Stimulated activated CD4-positive, alpha-beta T cell treated with anti-CD3 and anti-CD28 coated beads, TNF-alpha, amount 100 ng/mL, for 48 hours (primary cell): Measurements from ENCODE around the gene KAZN.

Experiments
- DNase-seq, 3 donors: peaks; one replicate each; pipeline ENCODE4 v3.0.0-alpha.2; 2020; ENCODE audit warnings: low read depth in 3 of 3

The KAZN gene

DNA sequence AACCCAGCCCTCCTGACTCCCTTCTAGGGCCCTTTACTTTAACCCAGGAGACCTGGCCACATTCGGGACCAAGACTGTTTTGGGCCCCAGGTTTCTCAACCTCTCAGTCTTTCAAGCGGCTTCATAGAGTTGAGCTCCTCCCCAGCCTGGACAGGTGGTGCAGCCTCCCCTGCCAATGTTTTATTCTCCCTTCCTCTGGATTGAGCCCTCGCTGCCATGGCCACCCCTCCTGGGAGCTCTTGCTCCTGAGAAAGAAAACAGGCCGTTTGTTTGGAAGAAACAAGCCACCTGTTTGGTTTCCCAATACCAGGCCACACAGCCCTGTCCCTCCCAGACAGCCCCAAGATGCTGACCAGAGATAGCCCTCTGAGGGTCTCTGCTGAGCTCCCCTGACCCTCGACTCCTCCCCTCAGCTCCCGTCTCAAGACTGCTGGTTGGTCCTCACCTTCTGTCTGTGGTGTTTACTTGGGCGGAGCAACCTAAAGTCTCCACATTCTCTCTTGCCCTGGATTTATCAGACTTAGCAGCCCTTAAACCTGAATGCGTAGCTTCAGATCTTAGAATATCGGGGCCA lies 558.4 kb downstream of the KAZN start:
- no peak for DNase-seq

DNA sequence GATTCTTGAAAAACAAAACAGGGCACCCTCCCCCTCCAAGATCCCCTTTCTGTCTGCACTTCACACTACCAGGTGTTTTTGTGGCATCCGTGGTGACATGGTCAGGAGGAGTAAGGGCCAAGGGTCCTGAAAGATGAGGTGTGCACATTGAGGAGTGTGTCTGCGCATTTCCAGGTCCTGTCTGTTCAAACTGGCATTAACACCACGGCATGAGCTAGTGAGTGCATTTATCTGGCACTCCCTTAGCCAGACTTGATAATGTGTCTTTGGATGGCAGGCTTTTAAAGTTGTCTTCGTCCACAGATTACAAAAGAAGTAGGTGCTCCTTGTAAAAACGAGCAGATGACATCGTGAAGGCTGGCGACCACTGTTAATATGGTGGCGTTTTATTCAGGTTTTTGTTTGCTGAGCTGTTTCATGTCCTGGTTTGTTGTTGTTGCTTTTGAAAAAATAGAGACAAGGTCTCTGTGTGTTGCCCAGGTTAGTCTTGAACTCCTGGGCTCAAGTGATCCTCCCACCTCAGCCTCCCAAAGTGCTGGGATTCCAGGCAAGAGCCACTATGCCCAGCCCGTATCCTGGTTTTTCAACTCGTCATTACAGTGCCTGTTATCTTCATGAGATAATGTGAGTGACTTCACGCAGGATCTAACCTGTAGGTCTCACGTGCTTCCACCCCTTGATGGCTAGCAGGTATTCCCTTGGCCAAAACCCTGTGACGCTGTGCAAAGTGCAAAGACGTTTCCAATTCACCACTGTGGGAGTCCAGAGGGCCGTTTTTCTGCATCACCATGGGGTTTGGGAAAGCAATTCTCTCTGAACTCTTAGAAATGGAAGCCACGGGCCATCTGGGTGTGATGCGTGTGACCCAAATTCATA lies 559.3 kb downstream of the KAZN start:
- DNase-seq: no peak

DNA sequence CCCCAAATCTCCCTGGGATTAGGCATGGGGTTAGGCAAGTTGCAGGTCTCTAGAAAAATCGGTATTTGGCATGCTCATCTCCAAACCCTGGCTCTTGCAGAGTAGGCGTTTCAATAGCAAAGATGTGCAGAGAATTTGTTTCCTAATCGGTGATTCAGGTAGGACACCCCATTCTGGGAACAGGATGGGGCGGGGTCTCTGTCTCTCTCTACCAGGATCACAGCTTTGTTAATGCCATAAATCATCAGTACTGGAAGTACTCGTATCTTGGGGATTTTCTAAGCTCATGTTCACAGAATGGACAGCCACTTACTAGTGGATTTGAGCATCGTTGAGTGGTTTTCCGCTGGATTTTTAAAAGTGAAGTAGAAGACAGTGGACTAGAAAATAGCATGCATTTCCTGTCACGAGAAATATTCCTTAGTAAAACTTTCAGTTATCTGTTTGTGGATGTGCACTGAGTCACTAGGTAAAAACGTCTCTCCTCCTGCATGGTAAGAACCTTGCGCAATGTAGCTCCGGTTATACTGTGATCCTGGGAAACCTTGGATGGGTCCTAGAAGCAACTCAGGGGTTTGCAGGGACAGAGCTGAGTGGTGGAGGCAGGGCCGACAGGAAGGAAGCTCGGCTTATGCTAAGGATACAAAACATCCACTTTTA lies 560.2 kb downstream of the KAZN start:
- no peak for DNase-seq

DNA sequence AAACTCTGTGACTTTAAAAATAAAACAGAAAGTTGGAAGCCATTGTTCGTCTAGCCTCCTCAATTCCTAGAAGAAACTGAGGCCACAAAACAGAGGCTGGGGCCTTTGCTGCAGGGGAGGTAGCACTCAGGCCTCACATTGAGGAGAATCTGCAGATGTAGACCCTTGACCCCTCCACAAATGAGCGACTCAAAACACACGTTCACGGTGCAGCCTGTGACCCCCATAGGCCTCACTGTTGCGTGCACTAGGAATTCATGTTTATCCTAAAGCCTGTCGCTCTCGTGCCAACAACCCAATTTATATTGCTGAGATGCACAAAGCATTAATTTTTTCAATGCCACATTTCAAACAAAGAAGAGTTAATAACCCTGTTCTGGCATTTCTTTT lies 560.7 kb downstream of the KAZN start:
- no peak for DNase-seq

DNA sequence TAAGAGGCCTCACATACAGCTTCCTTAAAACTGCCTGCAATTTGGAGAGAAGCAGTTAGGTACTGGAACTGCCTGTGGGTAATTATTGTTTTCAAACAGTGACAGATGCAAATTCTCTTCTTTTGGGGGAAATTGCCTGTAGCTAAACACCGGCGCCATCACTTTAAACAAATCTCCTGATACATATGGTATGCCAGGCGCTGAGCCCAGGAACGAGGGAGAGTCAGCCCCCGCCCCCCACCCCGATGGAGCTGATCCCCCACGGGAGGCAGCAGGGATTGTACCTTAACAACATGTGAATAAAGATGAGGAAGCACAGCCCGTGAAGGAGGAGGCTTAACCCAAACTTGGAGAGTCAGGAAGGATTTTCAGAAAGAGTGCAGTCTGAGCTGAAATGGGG lies 562.1 kb downstream of the KAZN start:
- no peak for DNase-seq

DNA sequence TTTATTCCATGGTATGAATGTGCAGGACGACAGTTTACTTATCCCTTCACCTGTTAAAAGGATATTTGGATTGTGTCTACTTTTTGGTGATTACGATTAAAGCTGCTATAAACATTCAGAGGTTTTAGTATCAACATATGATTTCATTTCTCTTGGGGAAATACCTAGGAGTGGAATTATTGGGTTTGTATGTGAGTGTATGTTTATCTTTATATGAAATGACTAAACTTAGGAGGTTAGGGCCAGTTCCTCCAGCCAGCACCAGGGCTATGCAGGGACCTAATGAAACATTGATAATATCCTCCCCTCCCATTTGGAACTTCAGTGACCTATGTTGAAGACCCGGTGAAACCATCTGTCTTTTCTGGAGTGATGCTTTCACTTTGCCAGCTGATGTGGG lies 568.9 kb downstream of the KAZN start:
- no peak for DNase-seq
